ENCODE data around the gene INHA.

INHA gene

GRCh38 chr2:219527076-219527394 lies 45.1 kb upstream of the INHA start:
- Histone ChIP-seq H3K4me1 (ENCODE audit: control insufficient read depth in 1 of 2, insufficient read depth in 1 of 2, low read depth in 1 of 2, low read length in 1 of 2) (no peaks in the 10 kb centered on the region), H3K4me3 (ENCODE audit: low read depth in 1 of 2, low read length in 1 of 2) (no peak overlapping the region), H3K27me3 (peaks cover 100% of the 10 kb centered on the region), H3K36me3 (no peaks in the 10 kb centered on the region), H3K9me3 (no peaks in the 10 kb centered on the region), H3K27ac (no peak overlapping the region)
- no peak for TF ChIP-seq CTCF (IDR thresholded peaks at IDR 0.05)

GRCh38 chr2:219527472-219527871 lies 44.6 kb upstream of the INHA start:
- H3K9me3 ChIP-seq = no peaks in the 10 kb centered on the region
- no peaks in the 10 kb centered on the region for H3K36me3 ChIP-seq
- H3K27ac ChIP-seq = no peak overlapping the region
- no peak for TF ChIP-seq CTCF (IDR thresholded peaks at IDR 0.05)
- peaks cover 100% of the 10 kb centered on the region for H3K27me3 ChIP-seq
- no peaks in the 10 kb centered on the region for H3K4me1 ChIP-seq (ENCODE audit: control insufficient read depth in 1 of 2, insufficient read depth in 1 of 2, low read depth in 1 of 2, low read length in 1 of 2)
- H3K4me3 ChIP-seq (ENCODE audit: low read depth in 1 of 2, low read length in 1 of 2) = no peak overlapping the region

GRCh38 chr2:219530048-219530963 lies 41.8 kb upstream of the INHA start:
- Histone ChIP-seq H3K27ac (no peak overlapping the region), H3K9me3 (no peaks in the 10 kb centered on the region), H3K4me1 (ENCODE audit: control insufficient read depth in 1 of 2, insufficient read depth in 1 of 2, low read depth in 1 of 2, low read length in 1 of 2) (no peaks in the 10 kb centered on the region), H3K27me3 (peaks cover 89% of the 10 kb centered on the region), H3K4me3 (ENCODE audit: low read depth in 1 of 2, low read length in 1 of 2) (no peak overlapping the region), H3K36me3 (no peaks in the 10 kb centered on the region)
- peak; percentile 80 for TF ChIP-seq CTCF (IDR thresholded peaks at IDR 0.05)

GRCh38 chr2:219531639-219532377 lies 40.3 kb upstream of the INHA start:
- Histone ChIP-seq H3K4me3 (ENCODE audit: low read depth in 1 of 2, low read length in 1 of 2) (no peak overlapping the region), H3K4me1 (ENCODE audit: control insufficient read depth in 1 of 2, insufficient read depth in 1 of 2, low read depth in 1 of 2, low read length in 1 of 2) (no peaks in the 10 kb centered on the region), H3K36me3 (no peaks in the 10 kb centered on the region), H3K9me3 (no peaks in the 10 kb centered on the region), H3K27ac (no peak overlapping the region), H3K27me3 (peaks cover 85% of the 10 kb centered on the region)
- TF ChIP-seq CTCF (IDR thresholded peaks at IDR 0.05) = no peak

DNA sequence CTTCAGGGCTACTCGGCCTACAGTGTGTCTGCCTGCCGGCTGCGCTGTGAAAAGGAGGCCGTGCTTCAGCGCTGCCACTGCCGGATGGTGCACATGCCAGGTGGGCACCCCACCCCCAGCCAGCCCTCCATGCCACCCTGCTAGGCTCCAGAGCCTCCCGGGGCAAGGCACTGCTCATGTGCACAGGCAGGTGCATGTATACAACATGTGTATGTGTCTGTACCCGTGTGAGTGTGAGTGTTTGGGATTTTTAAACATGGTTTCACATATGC lies 39.8 kb upstream of the INHA start:
- no peak for TF ChIP-seq CTCF (IDR thresholded peaks at IDR 0.05)
- Histone ChIP-seq H3K36me3 (no peaks in the 10 kb centered on the region), H3K27me3 (peaks cover 85% of the 10 kb centered on the region), H3K4me1 (ENCODE audit: control insufficient read depth in 1 of 2, insufficient read depth in 1 of 2, low read depth in 1 of 2, low read length in 1 of 2) (no peaks in the 10 kb centered on the region), H3K9me3 (no peaks in the 10 kb centered on the region), H3K27ac (no peak overlapping the region), H3K4me3 (ENCODE audit: low read depth in 1 of 2, low read length in 1 of 2) (no peak overlapping the region)
